ENCODE data around the gene IFNL2.

- no peak for TF ChIP-seq CTCF (IDR thresholded peaks at IDR 0.05)
- no peak for TF ChIP-seq POLR2A (IDR thresholded peaks at IDR 0.05)
Observed at GRCh38 chr19:39314016-39314728, 46.0 kb downstream of the IFNL2 start.
